ENCODE results near the gene EFCAB6. TPM values are rescaled to one million over a fixed set of nuclear protein-coding genes. Genes with fewer than 3 reads are reported as not detected.
A peak's percentile ranks its signal among the peaks of the same experiment; 100 is the strongest.

EFCAB6 gene
- total RNA-seq, 1 experiment from 2014 or later, result not detected

GRCh38 chr22:43829904-43830851, 18.1 kb upstream of the EFCAB6 start:
- no peak for DNase-seq
- ChIA-PET CTCF (interaction anchor here (0.6 kb wide), 2 partner anchors 258 to 440 kb away, joined by 4 to 5 read pairs; no protein-coding TSS in a partner anchor), POLR2A (no interaction called here)
- H3K27me3 ChIP-seq (replicated peaks; ENCODE audit: control insufficient read depth, insufficient read depth, low read length), result no peaks in the 10 kb centered on the region; the same call in none of the 2 replicates
- intact Hi-C loops (cut with micrococcal nuclease; ENCODE audit: unreplicated experiment), result loop anchor here (10.0 kb wide), 1 partner anchor 445 kb away; no protein-coding TSS in a partner anchor
- no TSS peak for BruUV-seq (replicated peaks)
- Mint-ChIP-seq H3K27me3 (ENCODE audit: insufficient read depth, unreplicated experiment) (peaks cover 21% of the 10 kb centered on the region), H3K36me3 (ENCODE audit: insufficient read depth, unreplicated experiment) (no peaks in the 10 kb centered on the region), H3K9me3 (ENCODE audit: unreplicated experiment) (no peaks in the 10 kb centered on the region), H3K27ac (ENCODE audit: unreplicated experiment) (no peak overlapping the region), H3K4me1 (ENCODE audit: low read depth, unreplicated experiment) (no peaks in the 10 kb centered on the region), H3K4me3 (ENCODE audit: unreplicated experiment) (no peak overlapping the region)
- no peaks in the 10 kb centered on the region for H3K4me1 ChIP-seq
- H3K36me3 ChIP-seq (ENCODE audit: control insufficient read depth, insufficient read depth, low read length), result no peaks in the 10 kb centered on the region
- no peaks in the 10 kb centered on the region for H3K9me3 ChIP-seq
- TF ChIP-seq, protein P1, sequence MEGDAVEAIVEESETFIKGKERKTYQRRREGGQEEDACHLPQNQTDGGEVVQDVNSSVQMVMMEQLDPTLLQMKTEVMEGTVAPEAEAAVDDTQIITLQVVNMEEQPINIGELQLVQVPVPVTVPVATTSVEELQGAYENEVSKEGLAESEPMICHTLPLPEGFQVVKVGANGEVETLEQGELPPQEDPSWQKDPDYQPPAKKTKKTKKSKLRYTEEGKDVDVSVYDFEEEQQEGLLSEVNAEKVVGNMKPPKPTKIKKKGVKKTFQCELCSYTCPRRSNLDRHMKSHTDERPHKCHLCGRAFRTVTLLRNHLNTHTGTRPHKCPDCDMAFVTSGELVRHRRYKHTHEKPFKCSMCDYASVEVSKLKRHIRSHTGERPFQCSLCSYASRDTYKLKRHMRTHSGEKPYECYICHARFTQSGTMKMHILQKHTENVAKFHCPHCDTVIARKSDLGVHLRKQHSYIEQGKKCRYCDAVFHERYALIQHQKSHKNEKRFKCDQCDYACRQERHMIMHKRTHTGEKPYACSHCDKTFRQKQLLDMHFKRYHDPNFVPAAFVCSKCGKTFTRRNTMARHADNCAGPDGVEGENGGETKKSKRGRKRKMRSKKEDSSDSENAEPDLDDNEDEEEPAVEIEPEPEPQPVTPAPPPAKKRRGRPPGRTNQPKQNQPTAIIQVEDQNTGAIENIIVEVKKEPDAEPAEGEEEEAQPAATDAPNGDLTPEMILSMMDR (IDR thresholded peaks at IDR 0.05; ENCODE audit: insufficient read depth in 1 of 2, low read depth in 1 of 2, low read length in 1 of 2, severe bottlenecking in 1 of 2, unreplicated experiment in 1 of 2), result no peak
- H3K4me3 ChIP-seq (ENCODE audit: low read depth, low read length), result no peak overlapping the region

DNA sequence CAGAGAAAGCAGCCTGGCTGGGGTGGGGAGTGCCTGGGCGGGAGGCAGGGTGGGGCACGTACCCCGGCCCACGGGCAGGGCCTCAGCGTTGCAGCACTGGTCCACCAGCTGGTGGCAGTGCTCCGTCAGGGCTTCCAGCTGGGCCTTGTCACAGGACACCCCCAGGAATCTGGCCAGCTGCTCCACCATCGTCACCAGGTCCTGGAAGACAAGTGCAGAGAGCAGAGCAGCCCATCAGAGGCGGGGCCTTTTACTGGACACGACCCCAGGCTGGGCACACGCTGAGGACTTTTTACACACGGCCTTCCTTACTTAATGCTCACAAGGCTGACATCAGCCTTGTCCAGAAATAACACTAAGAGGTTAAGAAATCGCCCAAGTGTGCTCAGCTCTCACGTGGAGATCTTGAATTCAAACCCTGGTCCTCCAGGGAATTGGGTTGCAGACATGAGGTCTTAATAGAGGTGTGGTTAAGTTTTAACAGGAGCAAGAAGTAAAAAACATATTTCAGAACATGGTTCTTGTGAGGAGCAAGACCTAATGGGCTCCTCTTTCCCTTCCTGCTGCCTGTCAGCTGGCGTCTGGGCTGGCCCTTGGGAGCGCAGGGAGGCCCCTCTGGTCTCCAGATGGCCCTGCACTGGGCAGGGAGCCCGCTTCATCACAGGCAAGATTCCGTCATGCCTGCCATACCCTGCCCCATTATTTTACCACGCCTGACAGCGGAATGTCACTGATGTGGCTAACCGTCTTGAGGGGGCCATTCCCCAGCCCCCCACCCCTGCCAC, 17.1 kb upstream of the EFCAB6 start:
- Histone ChIP-seq H3K4me1 (no peaks in the 10 kb centered on the region), H3K36me3 (ENCODE audit: control insufficient read depth, insufficient read depth, low read length) (no peaks in the 10 kb centered on the region), H3K4me3 (ENCODE audit: low read depth, low read length) (no peak overlapping the region), H3K27me3 (replicated peaks; ENCODE audit: control insufficient read depth, insufficient read depth, low read length) (no peaks in the 10 kb centered on the region; the same call in none of the 2 replicates), H3K9me3 (no peaks in the 10 kb centered on the region)
- CTCF ChIA-PET, result interaction anchor here (0.6 kb wide), 1 partner anchor 439 kb away, joined by 5 read pairs; no protein-coding TSS in a partner anchor
- Mint-ChIP-seq H3K27me3 (ENCODE audit: insufficient read depth, unreplicated experiment) (peaks cover 28% of the 10 kb centered on the region), H3K36me3 (ENCODE audit: insufficient read depth, unreplicated experiment) (no peaks in the 10 kb centered on the region), H3K9me3 (ENCODE audit: unreplicated experiment) (no peaks in the 10 kb centered on the region), H3K4me1 (ENCODE audit: low read depth, unreplicated experiment) (no peaks in the 10 kb centered on the region), H3K27ac (ENCODE audit: unreplicated experiment) (no peak overlapping the region), H3K4me3 (ENCODE audit: unreplicated experiment) (no peak overlapping the region)
- BruUV-seq (replicated peaks), result no TSS peak
- DNase-seq, result no peak
- POLR2A ChIA-PET, result no interaction called here
- intact Hi-C loops (cut with micrococcal nuclease; ENCODE audit: unreplicated experiment), result loop anchor here (10.0 kb wide), 1 partner anchor 444 kb away; no protein-coding TSS in a partner anchor
- TF ChIP-seq, protein P1 (IDR thresholded peaks at IDR 0.05; ENCODE audit: insufficient read depth in 1 of 2, low read depth in 1 of 2, low read length in 1 of 2, severe bottlenecking in 1 of 2, unreplicated experiment in 1 of 2), result peak in 1 of 2 experiments; percentile 6

DNA sequence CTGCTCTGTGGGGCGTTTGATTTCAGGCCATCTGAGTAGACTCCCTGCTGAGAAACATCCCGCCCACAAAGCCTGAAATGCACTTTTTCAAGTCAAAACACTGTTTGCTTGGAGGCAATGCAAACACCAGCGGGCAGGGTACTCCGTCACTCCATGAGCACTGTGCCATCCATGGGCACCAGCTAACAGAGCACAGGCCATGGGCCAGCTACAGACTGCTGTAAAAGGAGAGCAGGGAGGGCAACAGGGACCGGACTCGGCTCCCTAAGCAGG, 16.6 kb upstream of the EFCAB6 start:
- ChIA-PET POLR2A (no interaction called here), CTCF (interaction anchor here (0.6 kb wide), 1 partner anchor 598 kb away, joined by 3 read pairs; no protein-coding TSS in a partner anchor)
- BruUV-seq (replicated peaks), result no TSS peak
- H3K27me3 ChIP-seq (replicated peaks; ENCODE audit: control insufficient read depth, insufficient read depth, low read length), result no peaks in the 10 kb centered on the region; the same call in none of the 2 replicates
- H3K36me3 ChIP-seq (ENCODE audit: control insufficient read depth, insufficient read depth, low read length), result no peaks in the 10 kb centered on the region
- no peak for DNase-seq
- Mint-ChIP-seq H3K27me3 (ENCODE audit: insufficient read depth, unreplicated experiment) (peaks cover 28% of the 10 kb centered on the region), H3K4me1 (ENCODE audit: low read depth, unreplicated experiment) (no peaks in the 10 kb centered on the region), H3K9me3 (ENCODE audit: unreplicated experiment) (no peaks in the 10 kb centered on the region), H3K27ac (ENCODE audit: unreplicated experiment) (no peak overlapping the region), H3K4me3 (ENCODE audit: unreplicated experiment) (no peak overlapping the region), H3K36me3 (ENCODE audit: insufficient read depth, unreplicated experiment) (no peaks in the 10 kb centered on the region)
- TF ChIP-seq, protein P1 (IDR thresholded peaks at IDR 0.05; ENCODE audit: insufficient read depth in 1 of 2, low read depth in 1 of 2, low read length in 1 of 2, severe bottlenecking in 1 of 2, unreplicated experiment in 1 of 2), result no peak
- no peaks in the 10 kb centered on the region for H3K9me3 ChIP-seq
- H3K4me3 ChIP-seq (ENCODE audit: low read depth, low read length), result no peak overlapping the region
- intact Hi-C loops (cut with micrococcal nuclease; ENCODE audit: unreplicated experiment), result loop anchor here (10.0 kb wide), 1 partner anchor 444 kb away; no protein-coding TSS in a partner anchor
- H3K4me1 ChIP-seq, result peaks cover 3% of the 10 kb centered on the region; the same call in 1 of the 2 replicates

Data from Caco-2 (cell line).